Heart left ventricle (tissue), 13 donors: ENCODE measurements around the gene SERPINB2.

Experiments used
- CTCF ChIP-seq, 12 donors: fragments of 200-600 bp; sonication (generic) in 4 of 12; IDR thresholded peaks; one replicate each; pipeline versions ENCODE4 v1.5.0 to v1.8.0; 2018 to 2022; ENCODE audit warnings: antibody characterized with exemption in 12 of 12, mild to moderate bottlenecking in 5 of 12
- POLR2A ChIP-seq, 2 donors: fragments of 450-650 bp; IDR thresholded peaks; one replicate each; pipeline ENCODE4 v1.6.1; 2017; ENCODE audit warnings: antibody characterized with exemption in 2 of 2, mild to moderate bottlenecking in 2 of 2, moderate library complexity in 2 of 2
- donor health status: ischemic (EF 13 %, LVEDD 7.1; RV severe dilation, severe dysfunction).
- donor health status: DM: no; HTN: yes; CAD: no.
- donor health status: DM: no; HTN: no; CAD: no.
- donor health status: ischemic (EF 25% LVEDD 6.9; RV normal size, moderate dysfunction).
- donor health status: ischemic (EF 25% LVEDD 5.7; RV mildly dilated, moderate dysfunction).
- donor health status: ischemic (EF 35%, LVEDD 5.7; RV mildly dilated, moderate dysfunction).
- donor health status: nonischemic (EF 11% LVEDD 7.7; RV severe dilation, severe dysfunction).
- donor health status: DM: yes; HTN: yes; CAD: no.
- donor health status: PGD.
- donor health status: ischemic (EF 29% LVEDD 5.4; RV normal size, mild dysfunction).
- donor health status: nonischemic (EF 23%, LVEDD 6.1; RV moderate dilation, normal function).

- TF ChIP-seq CTCF (IDR thresholded peaks at IDR 0.05) (no peak), POLR2A (IDR thresholded peaks at IDR 0.05) (no peak)
Observed at GRCh38 chr18:63859781-63860475, 27.6 kb upstream of the SERPINB2 start.
